ENCODE data around the gene KIAA1755. TPM values are rescaled to one million over a fixed set of nuclear protein-coding genes. Genes with fewer than 3 reads are reported as not detected.

The KIAA1755 gene
- total and polyA plus RNA-seq, 9 of the 15 experiments (the other 6 are each of a cell fraction or from before 2014, with no cell fraction given): not detected

- FAIRE-seq: no peak
- H4K20me1 ChIP-seq (replicated peaks; ENCODE audit: control insufficient read depth, insufficient read depth, low read length): 0 out of 2 replicates have a peak, but pooled peaks cover 5% of the 10 kb centered on the region
- in situ Hi-C loops (cut with MboI) (loop anchor here (10.0 kb wide), 1 partner anchor 90 kb away; no protein-coding TSS in a partner anchor), intact Hi-C loops (cut with micrococcal nuclease) (loop anchor here (1.0 to 2.0 kb wide), 4 partner anchors 51 to 107 kb away; no protein-coding TSS in a partner anchor)
- H2AFZ ChIP-seq (ENCODE audit: low read depth, low read length): peak overlapping the region; percentile 82
- POLR2A ChIA-PET: interaction anchor here (0.6 to 1.8 kb wide), 7 partner anchors 9 to 628 kb away, joined by 3 to 6 read pairs (median 3); no protein-coding TSS in a partner anchor
- H3K9ac ChIP-seq (ENCODE audit: insufficient read depth in 1 of 2, low read depth in 2 of 2, low read length in 2 of 2): peak overlapping the region; percentile 67 to 89
- no peak for DNase-seq (ENCODE audit: extremely low read depth in 1 of 4, low spot score in 3 of 4)
- peaks cover 42% of the 10 kb centered on the region for H3K79me2 ChIP-seq (ENCODE audit: control insufficient read depth, insufficient read depth, low read length)
- H3K27ac ChIP-seq (ENCODE audit: extremely low read depth, low read depth, low read length): peak overlapping the region; percentile 61
- ATAC-seq: peak; percentile 34
- WGBS (ENCODE audit: insufficient coverage, low coverage, missing lambda C conversion rate): 26% methylated on average over 12 of the region's 14 CpGs
- H3K4me2 ChIP-seq (ENCODE audit: insufficient read depth, low read length): peak overlapping the region; percentile 99
- no peaks in the 10 kb centered on the region for H3K27me3 ChIP-seq (ENCODE audit: control insufficient read depth in 2 of 2, insufficient read depth in 2 of 2, low read length in 2 of 2)
- no peaks in the 10 kb centered on the region for H3K9me3 ChIP-seq (replicated peaks; ENCODE audit: control insufficient read depth, insufficient read depth, low read depth, low read length)
- H3K36me3 ChIP-seq (ENCODE audit: control insufficient read depth, insufficient read depth, low read length): peaks cover 17% of the 10 kb centered on the region
- H3K4me3 ChIP-seq: peak overlapping the region; percentile 54
- TSS peak; percentile 51 for BruUV-seq (replicated peaks)
- CTCF ChIA-PET (ENCODE audit: low intra/inter-chr PET ratio): interaction anchor here (1.8 to 3.4 kb wide), 2 partner anchors 91 to 107 kb away, joined by 15 to 30 read pairs; no protein-coding TSS in a partner anchor
- peaks cover 49 to 53% of the 10 kb centered on the region in 2 experiments; a peak in 4 of 5 replicates for H3K4me1 ChIP-seq (replicated peaks in 1 of 2; ENCODE audit: control insufficient read depth in 2 of 2, insufficient read depth in 2 of 2, low read length in 2 of 2)
- H3K9me1 ChIP-seq (ENCODE audit: control insufficient read depth, insufficient read depth, low read length): no peaks in the 10 kb centered on the region
- TF ChIP-seq MAFK (IDR thresholded peaks at IDR 0.05; ENCODE audit: low read length): no peak
- no peak for TF ChIP-seq BACH1 (tag; IDR thresholded peaks at IDR 0.05)
- no peak for TF ChIP-seq PHTF2 (CRISPR knock-in tag; IDR thresholded peaks at IDR 0.05)
- no peak for TF ChIP-seq JUND (IDR thresholded peaks at IDR 0.05; ENCODE audit: borderline replicate concordance, low read depth, low read length)
- TF ChIP-seq JUND (tag; IDR thresholded peaks at IDR 0.05; ENCODE audit: borderline replicate concordance, low read depth, low read length): no peak
- peak in 1 of 2 experiments; percentile 39; a peak in 1 of 4 replicates for TF ChIP-seq MNT (conservative IDR thresholded peaks at IDR 0.05)
- TF ChIP-seq ZNF57 (CRISPR knock-in tag; IDR thresholded peaks at IDR 0.05): no peak
- TF ChIP-seq POU5F1 (IDR thresholded peaks at IDR 0.05; ENCODE audit: borderline replicate concordance, low read depth, low read length, partially characterized antibody): no peak
- no peak for TF ChIP-seq ZC3H8 (IDR thresholded peaks at IDR 0.05)
- TF ChIP-seq PPARD (CRISPR knock-in tag; IDR thresholded peaks at IDR 0.05): no peak
- no peak for TF ChIP-seq HES1 (IDR thresholded peaks at IDR 0.05; ENCODE audit: low read depth)
- 0 out of 2 replicates have a peak, but pooled peaks have one; percentile 1 for TF ChIP-seq CREB3L1 (IDR thresholded peaks at IDR 0.05; ENCODE audit: borderline replicate concordance, low read depth)
- TF ChIP-seq RAD51 (IDR thresholded peaks at IDR 0.05; ENCODE audit: borderline replicate concordance, low read depth): peak; percentile 11; the same call in 1 of the 2 replicates
- peak; percentile 65 for TF ChIP-seq MAX (CRISPR knock-in tag; IDR thresholded peaks at IDR 0.05)
- TF ChIP-seq USF1 (CRISPR knock-in tag; IDR thresholded peaks at IDR 0.05): peak; percentile 57
- TF ChIP-seq SAFB (IDR thresholded peaks at IDR 0.05; ENCODE audit: borderline replicate concordance, low read depth, low read length): no peak
- peak; percentile 62; the same call in 1 of the 2 replicates for TF ChIP-seq ZNF511 (CRISPR knock-in tag; IDR thresholded peaks at IDR 0.05)
Measured at GRCh38 chr20:38164624-38165088, 95.9 kb downstream of the KIAA1755 start.

All from K562 (cell line).